ENCODE results near the gene DFFA.
A peak's percentile ranks its signal among the peaks of the same experiment; 100 is the strongest.

Gene DFFA

GRCh38 chr1:10502206-10502605 lies 29.9 kb upstream of the DFFA start:
- no peak for FAIRE-seq
- TF ChIP-seq, protein P1, sequence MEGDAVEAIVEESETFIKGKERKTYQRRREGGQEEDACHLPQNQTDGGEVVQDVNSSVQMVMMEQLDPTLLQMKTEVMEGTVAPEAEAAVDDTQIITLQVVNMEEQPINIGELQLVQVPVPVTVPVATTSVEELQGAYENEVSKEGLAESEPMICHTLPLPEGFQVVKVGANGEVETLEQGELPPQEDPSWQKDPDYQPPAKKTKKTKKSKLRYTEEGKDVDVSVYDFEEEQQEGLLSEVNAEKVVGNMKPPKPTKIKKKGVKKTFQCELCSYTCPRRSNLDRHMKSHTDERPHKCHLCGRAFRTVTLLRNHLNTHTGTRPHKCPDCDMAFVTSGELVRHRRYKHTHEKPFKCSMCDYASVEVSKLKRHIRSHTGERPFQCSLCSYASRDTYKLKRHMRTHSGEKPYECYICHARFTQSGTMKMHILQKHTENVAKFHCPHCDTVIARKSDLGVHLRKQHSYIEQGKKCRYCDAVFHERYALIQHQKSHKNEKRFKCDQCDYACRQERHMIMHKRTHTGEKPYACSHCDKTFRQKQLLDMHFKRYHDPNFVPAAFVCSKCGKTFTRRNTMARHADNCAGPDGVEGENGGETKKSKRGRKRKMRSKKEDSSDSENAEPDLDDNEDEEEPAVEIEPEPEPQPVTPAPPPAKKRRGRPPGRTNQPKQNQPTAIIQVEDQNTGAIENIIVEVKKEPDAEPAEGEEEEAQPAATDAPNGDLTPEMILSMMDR (IDR thresholded peaks at IDR 0.05; ENCODE audit: insufficient read depth, missing control alignments), result no peak
- no peak for DNase-seq (ENCODE audit: insufficient read length, low spot score)

- no peak for FAIRE-seq
- no peak for DNase-seq (ENCODE audit: insufficient read length, low spot score)
- TF ChIP-seq, protein P1 (IDR thresholded peaks at IDR 0.05; ENCODE audit: insufficient read depth, missing control alignments), result no peak
These were observed 25.9 kb upstream of the DFFA start for GRCh38 chr1:10498231-10498630.

DNA sequence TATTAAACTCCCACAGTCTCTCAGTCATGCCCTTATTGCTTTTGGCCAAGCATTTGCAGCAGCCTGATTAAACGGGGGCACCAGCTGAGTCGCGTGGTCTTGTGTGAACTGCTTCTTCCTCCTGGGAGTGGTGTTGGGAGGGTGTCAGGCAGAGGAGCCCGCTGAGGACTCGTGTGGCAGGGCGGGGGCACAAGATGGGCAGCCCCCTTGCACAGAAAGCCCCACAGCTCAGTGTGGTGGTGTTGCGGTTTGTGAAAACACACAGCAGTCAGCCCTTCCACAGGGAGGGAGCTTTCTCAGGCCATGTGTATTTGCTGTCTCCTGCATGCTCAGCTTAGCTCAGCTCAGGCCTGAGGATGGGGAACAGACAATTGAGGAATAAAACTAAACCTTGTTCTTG lies 24.8 kb upstream of the DFFA start:
- TF ChIP-seq, protein P1 (IDR thresholded peaks at IDR 0.05; ENCODE audit: insufficient read depth, missing control alignments), result no peak
- DNase-seq (ENCODE audit: insufficient read length, low spot score) (no peak), FAIRE-seq (no peak)

- no peak for FAIRE-seq
- no peak for DNase-seq (ENCODE audit: insufficient read length, low spot score)
- TF ChIP-seq, protein P1 (IDR thresholded peaks at IDR 0.05; ENCODE audit: insufficient read depth, missing control alignments), result no peak
These were observed 23.6 kb upstream of the DFFA start for GRCh38 chr1:10495952-10496351.

GRCh38 chr1:10495475-10495817 lies 23.1 kb upstream of the DFFA start:
- no peak for DNase-seq (ENCODE audit: insufficient read length, low spot score)
- no peak for FAIRE-seq
- TF ChIP-seq, protein P1 (IDR thresholded peaks at IDR 0.05; ENCODE audit: insufficient read depth, missing control alignments), result no peak

DNA sequence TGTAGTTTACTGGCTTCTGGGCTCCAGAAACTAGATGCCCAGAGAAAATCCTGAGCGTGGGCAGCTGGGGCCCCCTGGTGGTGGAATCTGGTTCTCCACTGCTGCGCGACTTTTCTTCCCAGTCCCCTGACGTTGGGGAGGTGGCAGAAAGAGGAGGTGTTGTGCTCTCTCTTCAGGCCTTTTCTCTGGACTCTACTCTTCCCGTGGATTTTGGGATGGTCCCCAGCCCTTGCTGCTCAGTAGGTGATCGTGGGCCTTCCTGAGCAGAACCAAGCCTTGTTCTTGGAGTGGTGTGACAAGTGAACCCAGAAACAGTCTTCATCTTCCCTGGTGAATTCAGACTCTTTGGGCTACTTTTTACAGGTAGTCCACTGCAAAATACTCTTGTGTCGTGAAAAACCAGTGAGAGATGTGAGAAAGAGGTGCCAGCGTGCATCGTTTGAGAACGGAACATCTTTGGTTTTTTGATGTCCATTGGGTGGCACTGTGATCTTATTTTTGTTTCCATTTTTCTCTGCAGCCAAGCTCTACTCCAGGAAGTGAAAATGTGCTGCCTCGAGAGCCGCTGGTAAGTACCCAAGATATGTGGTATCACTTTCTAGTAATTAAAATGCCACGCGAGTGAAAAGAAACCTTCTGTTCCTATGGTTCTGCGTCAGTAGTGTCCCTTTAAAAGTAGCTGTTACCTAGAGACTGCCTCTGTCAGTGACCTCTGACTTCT lies 22.6 kb upstream of the DFFA start:
- FAIRE-seq, result no peak
- TF ChIP-seq, protein P1 (IDR thresholded peaks at IDR 0.05; ENCODE audit: insufficient read depth, missing control alignments), result peak; percentile 80
- DNase-seq (ENCODE audit: insufficient read length, low spot score), result peak; percentile 38

DNA sequence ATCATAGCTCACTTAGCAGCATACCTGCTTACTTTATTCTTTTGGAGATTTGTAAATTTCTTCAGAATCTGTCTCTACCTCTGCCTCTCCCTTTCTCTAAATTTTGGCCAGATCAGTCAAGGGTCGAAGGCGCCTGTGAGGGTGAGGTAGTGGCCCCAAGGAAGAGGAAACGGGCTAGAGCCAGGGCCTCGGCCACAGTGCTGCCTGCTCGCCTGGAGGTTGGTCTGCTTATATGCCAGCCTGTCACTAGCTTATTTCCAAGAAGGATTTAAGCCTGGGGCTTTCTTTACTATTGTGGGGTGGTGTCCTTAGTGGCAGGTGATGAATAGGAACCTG lies 22.1 kb upstream of the DFFA start:
- TF ChIP-seq, protein P1 (IDR thresholded peaks at IDR 0.05; ENCODE audit: insufficient read depth, missing control alignments), result no peak
- FAIRE-seq, result no peak
- no peak for DNase-seq (ENCODE audit: insufficient read length, low spot score)

Data from D721Med (cell line).